Stomach (tissue), 4 donors: Measurements from ENCODE around the gene KIF6.

Experiments used
- POLR2A ChIP-seq, 4 donors: fragments of 450-650 bp; IDR thresholded peaks; one replicate each; pipeline ENCODE4 v1.6.1; 2016; ENCODE audit warnings: antibody characterized with exemption in 4 of 4, control low read depth in 2 of 4, mild to moderate bottlenecking in 1 of 4, moderate library complexity in 1 of 4
- POLR2AphosphoS5 ChIP-seq, 3 donors: sonication (generic); formaldehyde crosslinking; IDR thresholded peaks; one replicate each; pipeline ENCODE4 v1.6.1; 2016; ENCODE audit warnings: antibody characterized with exemption in 3 of 3
- TF ChIP-seq, protein P1 (sequence below), 7 experiments: fragments of 450-650 bp in 4 of 7; fragments of 200-600 bp in 3 of 7; sonication (generic) in 3 of 7; IDR thresholded peaks; one replicate each; pipeline ENCODE4 v1.5.1; 2016 to 2019; ENCODE audit warnings: antibody characterized with exemption in 7 of 7, control low read depth in 2 of 7, mild to moderate bottlenecking in 1 of 7

GRCh38 chr6:39573541-39573940 is 151.7 kb downstream of the KIF6 start:
- TF ChIP-seq, protein P1, sequence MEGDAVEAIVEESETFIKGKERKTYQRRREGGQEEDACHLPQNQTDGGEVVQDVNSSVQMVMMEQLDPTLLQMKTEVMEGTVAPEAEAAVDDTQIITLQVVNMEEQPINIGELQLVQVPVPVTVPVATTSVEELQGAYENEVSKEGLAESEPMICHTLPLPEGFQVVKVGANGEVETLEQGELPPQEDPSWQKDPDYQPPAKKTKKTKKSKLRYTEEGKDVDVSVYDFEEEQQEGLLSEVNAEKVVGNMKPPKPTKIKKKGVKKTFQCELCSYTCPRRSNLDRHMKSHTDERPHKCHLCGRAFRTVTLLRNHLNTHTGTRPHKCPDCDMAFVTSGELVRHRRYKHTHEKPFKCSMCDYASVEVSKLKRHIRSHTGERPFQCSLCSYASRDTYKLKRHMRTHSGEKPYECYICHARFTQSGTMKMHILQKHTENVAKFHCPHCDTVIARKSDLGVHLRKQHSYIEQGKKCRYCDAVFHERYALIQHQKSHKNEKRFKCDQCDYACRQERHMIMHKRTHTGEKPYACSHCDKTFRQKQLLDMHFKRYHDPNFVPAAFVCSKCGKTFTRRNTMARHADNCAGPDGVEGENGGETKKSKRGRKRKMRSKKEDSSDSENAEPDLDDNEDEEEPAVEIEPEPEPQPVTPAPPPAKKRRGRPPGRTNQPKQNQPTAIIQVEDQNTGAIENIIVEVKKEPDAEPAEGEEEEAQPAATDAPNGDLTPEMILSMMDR (IDR thresholded peaks at IDR 0.05): no peak
- TF ChIP-seq POLR2AphosphoS5 (IDR thresholded peaks at IDR 0.05) (no peak), POLR2A (IDR thresholded peaks at IDR 0.05) (no peak)
